ENCODE data around the gene CARHSP1. TPM values are rescaled to one million over a fixed set of nuclear protein-coding genes. Genes with fewer than 3 reads are reported as not detected.
"Not testable (repeated sequence)": the region's sequence is repeated elsewhere in the genome, so short reads cannot be mapped to it uniquely, and the experiment has no call there.

The CARHSP1 gene
- total and polyA plus RNA-seq, 7 experiments from 2014 or later: 24.9 to 123 (median 39.2) TPM

DNA sequence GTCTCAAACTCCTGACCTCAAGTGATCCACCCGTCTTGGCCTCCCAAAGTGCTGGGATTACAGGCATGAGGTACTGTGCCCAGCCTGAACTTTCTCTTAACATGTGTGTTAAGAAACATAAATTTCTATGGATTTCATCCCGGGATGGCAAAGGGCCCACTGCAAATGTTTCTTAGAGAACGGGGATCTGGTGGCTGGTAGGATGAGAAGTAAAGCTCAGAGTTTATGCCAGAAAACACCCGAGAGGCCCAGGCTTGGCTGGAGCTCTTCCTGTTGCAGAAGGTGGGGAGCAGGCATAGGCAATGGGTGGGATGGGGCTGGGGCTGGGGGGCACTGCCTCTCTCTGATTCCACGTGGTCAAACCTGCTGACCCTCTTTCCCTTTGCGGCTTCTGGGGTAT is 5.6 kb upstream of the CARHSP1 start:
- Histone ChIP-seq H3K36me3 (ENCODE audit: control insufficient read depth in 2 of 3, insufficient read depth in 3 of 3, low read length in 3 of 3) (no peaks in the 10 kb centered on the region), H3K4me3 (ENCODE audit: low read length) (no peak overlapping the region), H3K27me3 (ENCODE audit: control insufficient read depth in 2 of 2, insufficient read depth in 2 of 2, low read length in 2 of 2) (no peaks in the 10 kb centered on the region), H3K4me1 (ENCODE audit: control insufficient read depth in 2 of 2, insufficient read depth in 2 of 2, low read length in 2 of 2) (peaks cover 3 to 6% of the 10 kb centered on the region in 2 donors), H3K9me3 (ENCODE audit: control insufficient read depth in 2 of 3, low read length in 3 of 3) (no peaks in the 10 kb centered on the region), H3K27ac (ENCODE audit: low read depth, low read length) (no peak overlapping the region)
- Mint-ChIP-seq H3K4me1 (peaks cover 8 to 33% (median 17%) of the 10 kb centered on the region in 7 donors), H3K27me3 (no peaks in the 10 kb centered on the region), H3K36me3 (no peaks in the 10 kb centered on the region), H3K9me3 (peaks cover 0 to 1% (median 0%) of the 10 kb centered on the region in 11 donors), H3K4me3 (peak overlapping the region in 4 of 10 donors; percentile 14 to 47 (median 31)), H3K27ac (peak overlapping the region in 7 of 9 donors; percentile 52 to 85 (median 64))
- DNase-seq (no peak), ATAC-seq (no peak)
- ChIA-PET POLR2A (interaction anchor here (0.5 kb wide), 1 partner anchor 39 kb away, joined by 3 read pairs; no protein-coding TSS in a partner anchor), CTCF (interaction anchor here (0.7 to 0.9 kb wide), 2 partner anchors 20 to 302 kb away, joined by 3 read pairs; no protein-coding TSS in a partner anchor)
- intact Hi-C loops (cut with micrococcal nuclease): no loop called here

DNA sequence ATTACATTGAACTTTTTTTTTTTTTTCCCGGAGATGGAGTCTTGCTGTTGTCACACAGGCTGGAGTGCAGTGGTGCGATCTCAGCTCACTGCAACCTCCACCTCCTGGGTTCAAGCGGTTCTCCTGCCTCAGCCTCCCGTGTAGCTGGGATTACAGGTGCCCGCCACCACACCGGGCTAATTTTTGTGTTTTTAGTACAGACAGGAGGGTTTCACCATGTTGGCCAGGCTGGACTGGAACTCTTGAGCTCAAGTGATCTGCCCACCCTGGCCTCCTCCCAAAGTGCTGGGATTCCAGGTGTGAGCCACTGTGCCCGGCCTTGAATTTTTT is 5.0 kb upstream of the CARHSP1 start:
- H3K27me3 ChIP-seq (ENCODE audit: control insufficient read depth in 2 of 2, insufficient read depth in 2 of 2, low read length in 2 of 2); H3K4me3 ChIP-seq (ENCODE audit: low read length); H3K36me3 ChIP-seq (ENCODE audit: control insufficient read depth in 2 of 3, insufficient read depth in 3 of 3, low read length in 3 of 3); H3K36me3 Mint-ChIP-seq; H3K4me3 Mint-ChIP-seq; intact Hi-C loops (cut with micrococcal nuclease); ATAC-seq; H3K4me1 ChIP-seq (ENCODE audit: control insufficient read depth in 2 of 2, insufficient read depth in 2 of 2, low read length in 2 of 2); DNase-seq; H3K27ac ChIP-seq (ENCODE audit: low read depth, low read length); H3K9me3 ChIP-seq (ENCODE audit: control insufficient read depth in 2 of 3, low read length in 3 of 3); H3K9me3 Mint-ChIP-seq; H3K27me3 Mint-ChIP-seq: not testable (repeated sequence)
- ChIA-PET POLR2A (interaction anchor here (0.5 kb wide), 1 partner anchor 40 kb away, joined by 3 read pairs; no protein-coding TSS in a partner anchor), CTCF (interaction anchor here (0.7 to 0.9 kb wide), 2 partner anchors 20 to 301 kb away, joined by 3 read pairs; no protein-coding TSS in a partner anchor)
- H3K4me1 Mint-ChIP-seq: peaks cover 13 to 37% (median 21%) of the 10 kb centered on the region in 7 donors
- peak overlapping the region in 3 of 9 donors; percentile 24 to 65 (median 36) for H3K27ac Mint-ChIP-seq

DNA sequence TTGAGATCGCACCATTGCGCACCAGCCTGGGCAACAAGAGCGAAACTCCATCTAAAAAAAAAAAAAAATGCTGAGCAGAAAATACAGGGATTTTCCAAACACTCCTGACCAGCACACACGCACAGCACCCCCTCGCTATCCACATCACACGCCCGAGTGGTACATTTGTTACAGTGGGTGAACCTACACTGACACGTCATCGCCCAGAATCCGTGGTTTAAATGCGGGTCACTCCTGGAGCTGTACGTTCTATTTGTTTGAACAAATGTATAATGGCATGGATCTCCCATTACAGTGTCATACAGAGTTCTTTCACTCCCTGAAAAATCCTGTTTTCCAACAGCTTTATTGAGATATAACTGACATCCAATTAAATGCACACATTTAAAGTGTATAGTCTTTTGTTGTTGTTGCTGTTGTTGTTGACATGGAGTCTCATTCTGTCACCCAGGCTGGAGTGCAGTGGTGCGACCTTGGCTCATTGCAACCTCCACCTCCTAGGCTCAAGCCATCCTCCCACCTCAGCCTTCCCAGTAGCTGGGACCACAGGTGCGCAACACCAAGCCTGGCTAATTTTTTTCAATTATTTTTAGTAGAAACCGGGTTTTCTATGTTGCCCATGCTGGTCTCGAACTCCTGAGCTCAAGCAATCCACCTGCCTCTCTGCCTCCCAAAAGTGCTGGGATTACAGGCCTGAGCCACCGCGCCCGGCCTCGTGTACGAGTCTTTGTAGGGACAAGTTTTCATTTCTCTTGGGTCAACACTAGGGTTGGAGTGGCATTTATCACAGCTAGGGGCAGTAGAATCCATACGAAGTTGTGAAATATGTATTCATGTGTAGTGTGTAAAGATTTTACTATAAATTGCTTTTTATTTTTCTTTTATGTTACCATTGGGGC is 4.4 kb upstream of the CARHSP1 start:
- no peaks in the 10 kb centered on the region for H3K27me3 ChIP-seq (ENCODE audit: control insufficient read depth in 2 of 2, insufficient read depth in 2 of 2, low read length in 2 of 2)
- ChIA-PET CTCF (interaction anchor here (0.6 to 1.0 kb wide), 2 partner anchors 8 to 78 kb away, joined by 3 to 4 read pairs; no protein-coding TSS in a partner anchor), POLR2A (interaction anchor here (0.7 to 0.9 kb wide), 2 partner anchors 12 to 17 kb away, joined by 3 read pairs; no protein-coding TSS in a partner anchor)
- Mint-ChIP-seq H3K4me3 (no peak overlapping the region), H3K36me3 (no peaks in the 10 kb centered on the region), H3K27me3 (no peaks in the 10 kb centered on the region), H3K27ac (peak overlapping the region in 3 of 9 donors; percentile 24 to 65 (median 36)), H3K9me3 (peaks cover 0 to 3% (median 0%) of the 10 kb centered on the region in 11 donors), H3K4me1 (peaks cover 13 to 35% (median 21%) of the 10 kb centered on the region in 7 donors)
- no peak for ATAC-seq
- H3K4me3 ChIP-seq (ENCODE audit: low read length): no peak overlapping the region
- no peaks in the 10 kb centered on the region for H3K36me3 ChIP-seq (ENCODE audit: control insufficient read depth in 2 of 3, insufficient read depth in 3 of 3, low read length in 3 of 3)
- peaks cover 6% of the 10 kb centered on the region in 2 donors for H3K4me1 ChIP-seq (ENCODE audit: control insufficient read depth in 2 of 2, insufficient read depth in 2 of 2, low read length in 2 of 2)
- intact Hi-C loops (cut with micrococcal nuclease): no loop called here
- H3K27ac ChIP-seq (ENCODE audit: low read depth, low read length): no peak overlapping the region
- no peaks in the 10 kb centered on the region for H3K9me3 ChIP-seq (ENCODE audit: control insufficient read depth in 2 of 3, low read length in 3 of 3)
- DNase-seq: no peak

DNA sequence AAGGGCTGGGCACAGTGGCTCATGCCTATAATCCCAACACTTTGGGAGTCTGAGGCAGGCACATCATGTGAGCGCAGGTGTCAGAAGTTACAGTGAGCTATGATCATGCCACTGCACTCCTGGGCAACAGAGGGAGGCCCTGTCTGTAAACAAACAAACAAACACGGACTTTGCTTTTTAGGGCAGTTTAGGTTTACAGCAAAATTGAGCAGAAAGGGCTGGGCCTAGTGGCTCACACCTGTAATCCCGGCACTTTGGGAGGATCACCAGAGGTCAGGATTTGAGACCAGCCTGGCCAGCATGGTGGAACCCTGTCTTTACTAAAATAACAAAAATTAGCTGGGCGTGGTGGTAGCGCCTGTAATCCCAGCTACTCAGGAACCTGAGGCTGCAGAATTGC is 3.3 kb upstream of the CARHSP1 start:
- H3K4me1 Mint-ChIP-seq: peaks cover 23 to 43% (median 32%) of the 10 kb centered on the region in 7 donors
- no peak overlapping the region for H3K27ac Mint-ChIP-seq
- POLR2A ChIA-PET: interaction anchor here (0.9 kb wide), 1 partner anchor 11 kb away, joined by 3 read pairs; no protein-coding TSS in a partner anchor
- H3K27me3 Mint-ChIP-seq: no peaks in the 10 kb centered on the region
- Histone ChIP-seq H3K4me3 (ENCODE audit: low read length) (no peak overlapping the region), H3K27me3 (ENCODE audit: control insufficient read depth in 2 of 2, insufficient read depth in 2 of 2, low read length in 2 of 2) (no peaks in the 10 kb centered on the region), H3K4me1 (ENCODE audit: control insufficient read depth in 2 of 2, insufficient read depth in 2 of 2, low read length in 2 of 2) (peaks cover 6 to 10% of the 10 kb centered on the region in 2 donors), H3K36me3 (ENCODE audit: control insufficient read depth in 2 of 3, insufficient read depth in 3 of 3, low read length in 3 of 3) (no peaks in the 10 kb centered on the region), H3K27ac (ENCODE audit: low read depth, low read length) (no peak overlapping the region), H3K9me3 (ENCODE audit: control insufficient read depth in 2 of 3, low read length in 3 of 3) (no peaks in the 10 kb centered on the region)
- H3K9me3 Mint-ChIP-seq: peaks cover 0 to 3% (median 0%) of the 10 kb centered on the region in 11 donors
- intact Hi-C loops (cut with micrococcal nuclease): no loop called here
- CTCF ChIA-PET: interaction anchor here (1.0 to 1.7 kb wide), 3 partner anchors 8 to 228 kb away, joined by 3 to 8 read pairs (median 5); no protein-coding TSS in a partner anchor
- no peaks in the 10 kb centered on the region for H3K36me3 Mint-ChIP-seq
- no peak for ATAC-seq
- no peak overlapping the region for H3K4me3 Mint-ChIP-seq
- no peak for DNase-seq

DNA sequence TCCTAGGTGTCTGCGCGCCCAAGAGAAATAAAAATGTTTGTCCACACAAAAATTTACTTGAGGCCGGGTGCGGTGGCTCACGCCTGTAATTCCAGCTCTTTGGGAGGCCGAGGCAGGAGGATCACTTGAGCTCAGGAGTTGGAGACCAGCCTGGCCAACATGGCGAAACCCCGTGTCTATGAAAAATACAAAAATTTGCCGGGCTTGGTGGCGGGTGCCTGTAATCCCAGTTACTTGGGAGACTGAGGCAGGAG is 1.1 kb upstream of the CARHSP1 start:
- not testable (repeated sequence) for H3K27me3 ChIP-seq (ENCODE audit: control insufficient read depth in 2 of 2, insufficient read depth in 2 of 2, low read length in 2 of 2); H3K27me3 Mint-ChIP-seq; DNase-seq; H3K36me3 Mint-ChIP-seq; ATAC-seq; H3K36me3 ChIP-seq (ENCODE audit: control insufficient read depth in 2 of 3, insufficient read depth in 3 of 3, low read length in 3 of 3); H3K9me3 ChIP-seq (ENCODE audit: control insufficient read depth in 2 of 3, low read length in 3 of 3); H3K9me3 Mint-ChIP-seq; H3K4me3 ChIP-seq (ENCODE audit: low read length)
- H3K4me1 Mint-ChIP-seq: peaks cover 25 to 62% (median 46%) of the 10 kb centered on the region in 7 donors
- Histone ChIP-seq H3K4me1 (ENCODE audit: control insufficient read depth in 2 of 2, insufficient read depth in 2 of 2, low read length in 2 of 2) (peaks cover 6 to 12% of the 10 kb centered on the region in 2 donors), H3K27ac (ENCODE audit: low read depth, low read length) (peak overlapping the region; percentile 26)
- ChIA-PET POLR2A (interaction anchor here (0.9 kb wide), 1 partner anchor 53 kb away, joined by 3 read pairs; no protein-coding TSS in a partner anchor), CTCF (interaction anchor here (0.6 kb wide), 1 partner anchor 18 kb away, joined by 3 read pairs; no protein-coding TSS in a partner anchor)
- H3K27ac Mint-ChIP-seq: peak overlapping the region in 2 of 9 donors; percentile 9 to 55
- intact Hi-C loops (cut with micrococcal nuclease): loop anchor here (1.0 to 5.0 kb wide), 13 partner anchors 10 to 1875 kb away; partner anchors contain the start of genes ABAT (in 1 of the 2), ATF7IP2 (in 1 of the 2), HAPSTR1 (in 1 of the 2) and METTL22 (in 1 of the 2)
- peak overlapping the region in 6 of 10 donors; percentile 13 to 97 (median 60) for H3K4me3 Mint-ChIP-seq

DNA sequence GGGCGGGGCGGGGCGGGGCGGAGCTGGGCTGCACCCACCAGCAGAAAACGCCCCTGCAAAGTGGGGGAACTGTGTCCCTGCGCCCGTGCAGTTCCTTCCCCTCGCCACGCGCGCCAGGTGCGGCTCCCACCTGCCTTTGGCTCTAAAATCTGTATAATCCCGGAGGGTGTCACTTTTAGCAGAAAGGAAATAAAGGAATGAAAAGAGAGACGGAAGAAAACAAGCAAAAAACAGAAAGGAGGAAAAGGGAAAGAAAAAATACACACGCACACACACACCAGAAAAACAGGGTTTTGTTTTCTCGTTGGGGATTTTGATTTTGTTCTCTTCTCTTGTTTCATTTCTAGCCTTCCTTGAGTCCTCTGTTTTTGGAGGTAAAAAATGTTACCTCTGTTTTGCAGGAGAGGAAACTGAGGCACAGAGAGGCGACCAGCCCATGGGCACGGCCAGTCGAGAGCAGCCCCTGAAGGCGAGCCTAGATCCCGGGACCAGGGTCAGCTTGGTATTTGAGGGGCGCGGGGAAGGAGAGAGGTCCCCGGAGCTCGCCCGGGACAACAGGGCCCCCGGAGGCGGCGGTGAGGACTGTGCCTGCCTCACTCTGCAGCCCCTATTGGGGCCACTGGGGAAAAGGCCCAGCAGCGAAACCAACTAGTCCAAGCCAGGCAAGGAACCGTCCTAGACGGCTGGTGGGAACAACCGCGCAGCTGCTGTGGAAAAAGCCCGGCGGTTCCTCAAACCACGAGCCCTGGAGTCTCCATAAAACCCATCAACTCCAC is 594 bp upstream of the CARHSP1 start:
- intact Hi-C loops (cut with micrococcal nuclease): loop anchor here (1.0 to 5.0 kb wide), 12 partner anchors 11 to 1875 kb away; partner anchors contain the start of genes ABAT (in 1 of the 2), ATF7IP2 (in 1 of the 2), HAPSTR1 (in 1 of the 2) and NUBP1 (in 1 of the 2)
- Histone ChIP-seq H3K36me3 (ENCODE audit: control insufficient read depth in 2 of 3, insufficient read depth in 3 of 3, low read length in 3 of 3) (no peaks in the 10 kb centered on the region), H3K9me3 (ENCODE audit: control insufficient read depth in 2 of 3, low read length in 3 of 3) (no peaks in the 10 kb centered on the region), H3K4me3 (ENCODE audit: low read length) (peak overlapping the region; percentile 25), H3K27me3 (ENCODE audit: control insufficient read depth in 2 of 2, insufficient read depth in 2 of 2, low read length in 2 of 2) (no peaks in the 10 kb centered on the region), H3K4me1 (ENCODE audit: control insufficient read depth in 2 of 2, insufficient read depth in 2 of 2, low read length in 2 of 2) (peaks cover 6 to 12% of the 10 kb centered on the region in 2 donors), H3K27ac (ENCODE audit: low read depth, low read length) (peak overlapping the region; percentile 26)
- Mint-ChIP-seq H3K36me3 (no peaks in the 10 kb centered on the region), H3K4me1 (peaks cover 26 to 62% (median 46%) of the 10 kb centered on the region in 7 donors), H3K9me3 (peaks cover 0 to 3% (median 0%) of the 10 kb centered on the region in 11 donors), H3K4me3 (peak overlapping the region; percentile 83 to 97 (median 90)), H3K27me3 (no peaks in the 10 kb centered on the region), H3K27ac (peak overlapping the region in 8 of 9 donors; percentile 59 to 95 (median 90))
- ATAC-seq (no peak), DNase-seq (peak in 4 of 9 donors; percentile 58 to 61 (median 59))
- ChIA-PET CTCF (interaction anchor here (0.8 to 1.9 kb wide), 2 partner anchors 11 to 18 kb away, joined by 3 to 10 read pairs; no protein-coding TSS in a partner anchor), POLR2A (interaction anchor here (0.8 to 2.7 kb wide), 10 partner anchors 10 to 223 kb away, joined by 3 to 25 read pairs (median 4); partner anchors contain the start of genes ABAT, HAPSTR1, PMM2 and TMEM186)

Data from naive thymus-derived CD4-positive, alpha-beta T cell (primary cell).